GM12878 (cell line): Measurements from ENCODE around the gene KLF6. TPM values are rescaled to one million over a fixed set of nuclear protein-coding genes. Genes with fewer than 3 reads are reported as not detected.

Experiments used
- ATAC-seq: fragments of 200-7000 bp; cut with Tn5 transposase; 3 replicates; pipeline ENCODE4 v1.9.1; 2020; ENCODE audit warnings: mild to moderate bottlenecking, moderate library complexity
- BruUV-seq: library from RNA; stranded (reverse); fragments of 400-500 nt; replicated peaks from 2 replicates; lab custom pipeline; 2021; lab: Mats Ljungman, UMichigan
- CTCF ChIA-PET: fragments of 300-600 bp; sonication (Branson Sonifier 250); formaldehyde crosslinking; extraction: SDS; loops from one replicate; lab custom pipeline; 2021; ENCODE audit warnings: inconsistent platforms; lab: Yijun Ruan, JAX
- POLR2A ChIA-PET: fragments of 350-600 bp; formaldehyde crosslinking; extraction: SDS; loops from one replicate; lab custom pipeline; 2021; ENCODE audit warnings: inconsistent platforms; lab: Charles Lee
- RAD21 ChIA-PET: fragments of 300-600 bp; sonication (Branson Sonifier 250); formaldehyde crosslinking; loops from one replicate; lab custom pipeline; 2023; ENCODE audit warnings: antibody characterized with exemption; ENCODE audit not compliant: unreplicated experiment; lab: Charles Lee
- SMC1A ChIA-PET: fragments of 300-600 bp; sonication (Branson Sonifier 250); formaldehyde crosslinking; loops from one replicate; lab custom pipeline; 2023; ENCODE audit not compliant: unreplicated experiment, uncharacterized antibody; lab: Charles Lee
- DNase-seq: peaks from one replicate; pipeline ENCODE4 v3.0.0-alpha.2; 2011; ENCODE audit warnings: low read depth, low spot score
- FAIRE-seq: peaks from 3 replicates; lab custom pipeline; 2011; peaks lifted over from hg19 to GRCh38; lab: Jason Lieb, UNC
- H2AFZ ChIP-seq: 2 replicates; pipeline ENCODE4 v1.6.0; 2011; ENCODE audit warnings: low read depth, low read length, control low read depth; ENCODE audit not compliant: control insufficient read depth
- H3K27ac ChIP-seq: 2 replicates; pipeline ENCODE4 v1.5.1; 2011; ENCODE audit warnings: control low read depth; ENCODE audit not compliant: control insufficient read depth, insufficient read depth
- H3K27me3 ChIP-seq, 2 experiments: replicated peaks in 1 of 2; 2 replicates each; pipeline versions ENCODE4 v1.6.0 to v1.6.1; 2011; ENCODE audit warnings: low read length in 1 of 2; ENCODE audit not compliant: control insufficient read depth in 2 of 2, insufficient read depth in 2 of 2
- H3K36me3 ChIP-seq, 2 experiments: 2 replicates each; pipeline ENCODE4 v1.5.1; 2011; ENCODE audit warnings: low read length in 1 of 2; ENCODE audit not compliant: control insufficient read depth in 2 of 2, insufficient read depth in 2 of 2
- H3K4me1 ChIP-seq: 2 replicates; pipeline ENCODE4 v1.6.1; 2011; ENCODE audit warnings: mild to moderate bottlenecking, low read length, moderate library complexity, mixed read lengths; ENCODE audit not compliant: control insufficient read depth, insufficient read depth
- H3K4me2 ChIP-seq: 2 replicates; pipeline ENCODE4 v1.6.0; 2011; ENCODE audit warnings: control low read depth; ENCODE audit not compliant: control insufficient read depth, insufficient read depth
- H3K4me3 ChIP-seq: fragments of 200-600 bp; sonication (generic); 2 replicates; pipeline ENCODE4 v1.5.1; 2016
- H3K79me2 ChIP-seq: 2 replicates; pipeline ENCODE4 v1.6.0; 2011; ENCODE audit warnings: low read length; ENCODE audit not compliant: control insufficient read depth, insufficient read depth
- H3K9ac ChIP-seq: 2 replicates; pipeline ENCODE4 v1.8.0; 2011; ENCODE audit warnings: low read length, control low read depth, mixed read lengths; ENCODE audit not compliant: control insufficient read depth, insufficient read depth
- H3K9me3 ChIP-seq: replicated peaks from 3 replicates; pipeline ENCODE4 v1.5.1; 2011; ENCODE audit warnings: mild to moderate bottlenecking, low read length; ENCODE audit not compliant: control insufficient read depth, insufficient read depth
- H4K20me1 ChIP-seq: 2 replicates; pipeline ENCODE4 v1.6.0; 2011; ENCODE audit not compliant: control insufficient read depth, insufficient read depth
- CBFB ChIP-seq: IDR thresholded peaks from 2 replicates; pipeline ENCODE4 v1.6.1; 2016; ENCODE audit warnings: antibody characterized with exemption, low read depth
- CHD1 ChIP-seq: IDR thresholded peaks from 2 replicates; pipeline ENCODE4 v1.6.1; 2012; ENCODE audit warnings: low read depth, low read length, improper control_type of control experiment
- EP300 ChIP-seq, 2 experiments: fragments of 150-350 bp in 1 of 2; IDR thresholded peaks; 2 replicates each; pipeline ENCODE4 v1.6.1; 2011 to 2012; ENCODE audit warnings: low read depth in 2 of 2, low read length in 2 of 2, borderline replicate concordance in 1 of 2, improper control_type of control experiment in 1 of 2, inconsistent platforms in 1 of 2; ENCODE audit not compliant: control insufficient read depth in 1 of 2
- IKZF2 ChIP-seq, 2 experiments: fragments of 450-650 bp; IDR thresholded peaks; 2 replicates each; pipeline ENCODE4 v1.6.1; 2017; ENCODE audit warnings: mild to moderate bottlenecking in 2 of 2, moderate library complexity in 2 of 2
- LARP7 ChIP-seq: fragments of 450-650 bp; IDR thresholded peaks from 2 replicates; pipeline ENCODE4 v1.6.1; 2017; ENCODE audit warnings: mild to moderate bottlenecking
- MXI1 ChIP-seq: fragments of 150-350 bp; IDR thresholded peaks from 2 replicates; pipeline ENCODE4 v1.6.1; 2011; ENCODE audit warnings: low read depth, mild to moderate bottlenecking, inconsistent platforms, low read length, improper control_type of control experiment
- POLR2AphosphoS5 ChIP-seq: IDR thresholded peaks from 2 replicates; pipeline ENCODE4 v1.6.1; 2011; ENCODE audit warnings: mild to moderate bottlenecking, low read length, inconsistent platforms
- SMARCA5 ChIP-seq: fragments of 450-650 bp; IDR thresholded peaks from 2 replicates; pipeline ENCODE4 v1.6.1; 2017; ENCODE audit warnings: mild to moderate bottlenecking
- TBL1XR1 ChIP-seq: IDR thresholded peaks from 2 replicates; pipeline ENCODE4 v1.6.1; 2012; ENCODE audit warnings: low read depth, low read length, improper control_type of control experiment
- WGBS: methylation state at CpG from one replicate; pipeline ENCODE4 v1.1.6; 2016; ENCODE audit warnings: low lambda C conversion rate; ENCODE audit not compliant: insufficient replicate concordance, insufficient coverage; ENCODE audit errors: missing lambda C conversion rate; 5-methylcytosine and 5-hydroxymethylcytosine counted together
- in situ Hi-C: fragments of 300-500 bp; cut with MboI; formaldehyde crosslinking; loops from 9 replicates; pipeline ENCODE4 v1.14.3; 2018; ENCODE audit warnings: mixed read lengths
- intact Hi-C: fragments of 100-400 bp; cut with micrococcal nuclease; formaldehyde crosslinking; loops from one replicate; pipeline ENCODE4 v1.14.2; 2022; ENCODE audit not compliant: unreplicated experiment
- polyA plus RNA-seq, 11 experiments: library from polyadenylated mRNA; depleted of rRNA in 4 of 11; unstranded in 6 of 11; stranded (reverse) in 5 of 11; fragments of >200 nt; fragmentation: Nextera tagmentation in 4 of 11; fragmentation: Illumina TruSeq in 1 of 11; extraction: Ambion mirVana in 4 of 11; extraction: Trizol in 1 of 11; gene quantifications; 1 replicate in 1 of 11; 2 replicates in 10 of 11; pipeline versions ENCODE4 v1.2.1 to v1.2.3, GENCODE V29; 2011 to 2016; ENCODE audit warnings: inconsistent platforms in 2 of 11, missing spikeins in 2 of 11, low read depth in 1 of 11
- total RNA-seq, 4 experiments: library from RNA; depleted of rRNA in 3 of 4; stranded (reverse); fragments of >200 nt in 3 of 4; fragmentation: Illumina TruSeq in 1 of 4; extraction: Trizol in 1 of 4; gene quantifications; 2 replicates each; pipeline versions ENCODE4 v1.2.1 to v1.2.3, GENCODE V29; 2013 to 2021
- TF ChIP-seq, protein P1 (sequence below), 3 experiments: IDR thresholded peaks in 2 of 3; conservative IDR thresholded peaks in 1 of 3; 2 replicates each; pipeline ENCODE4 v1.5.1; 2011; ENCODE audit warnings: low read depth in 3 of 3, low read length in 3 of 3, mild to moderate bottlenecking in 3 of 3, control low read depth in 2 of 3, moderate library complexity in 2 of 3, inconsistent platforms in 1 of 3, mixed read lengths in 1 of 3; ENCODE audit not compliant: control insufficient read depth in 2 of 3, insufficient read depth in 1 of 3; ENCODE audit errors: extremely low read depth in 1 of 3
- TF ChIP-seq, protein P2 (sequence below): IDR thresholded peaks from 2 replicates; pipeline ENCODE4 v1.6.1; 2012; ENCODE audit warnings: low read depth, low read length, improper control_type of control experiment
- TF ChIP-seq, protein P3 (sequence below): IDR thresholded peaks from 2 replicates; pipeline ENCODE4 v1.6.1; 2012; ENCODE audit warnings: low read length, inconsistent platforms

KLF6 gene
- total and polyA plus RNA-seq, 10 of the 15 experiments (the other 5 are each of a cell fraction or from before 2014, with no cell fraction given): 7.4 to 54.1 (median 23.5) TPM

DNA sequence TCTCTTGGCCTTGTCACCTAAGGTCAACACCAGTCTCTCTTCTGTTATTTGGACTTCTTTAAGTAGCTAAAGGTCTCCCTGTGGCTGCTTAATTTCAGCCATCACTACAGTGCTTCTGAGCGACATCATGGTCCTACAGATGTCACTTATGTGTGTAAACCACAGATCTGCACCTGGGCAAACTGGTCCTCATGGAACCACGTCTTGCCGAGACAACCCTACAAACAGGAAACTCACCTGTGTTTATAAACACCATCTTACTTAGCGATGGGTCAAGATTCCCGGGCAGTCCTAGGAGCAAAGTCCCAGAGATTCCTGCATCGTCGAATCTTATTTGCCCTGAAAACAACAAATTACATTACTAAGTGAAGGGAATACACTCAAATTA is 27.8 kb downstream of the KLF6 start:
- Histone ChIP-seq H2AFZ (no peak overlapping the region; the same call in 1 of the 2 replicates), H3K4me3 (no peak overlapping the region), H3K27ac (peak overlapping the region; percentile 42), H3K4me2 (peak overlapping the region; percentile 33; the same call in 1 of the 2 replicates), H3K79me2 (no peaks in the 10 kb centered on the region), H3K9ac (peak overlapping the region; percentile 16; the same call in 1 of the 2 replicates), H3K4me1 (peaks cover 35% of the 10 kb centered on the region), H4K20me1 (no peaks in the 10 kb centered on the region), H3K36me3 (no peaks in the 10 kb centered on the region), H3K9me3 (peaks cover 4% of the 10 kb centered on the region; the same call in 2 of the 3 replicates), H3K27me3 (no peaks in the 10 kb centered on the region)
- ATAC-seq: peak; percentile 15
- FAIRE-seq: no peak
- TF ChIP-seq SMARCA5 (no peak), TBL1XR1 (no peak), MXI1 (no peak), CBFB (0 out of 2 replicates have a peak, but pooled peaks have one; percentile 4), POLR2AphosphoS5 (no peak), IKZF2 (IDR thresholded peaks at IDR 0.05) (peak in 1 of 2 experiments; percentile 27; a peak in 1 of 4 replicates), LARP7 (0 out of 2 replicates have a peak, but pooled peaks have one; percentile 15), EP300 (IDR thresholded peaks at IDR 0.05; ENCODE audit: borderline replicate concordance in 1 of 2, control insufficient read depth in 1 of 2, low read depth in 2 of 2, low read length in 2 of 2) (no peak), CHD1 (no peak)
- TF ChIP-seq, protein P1, sequence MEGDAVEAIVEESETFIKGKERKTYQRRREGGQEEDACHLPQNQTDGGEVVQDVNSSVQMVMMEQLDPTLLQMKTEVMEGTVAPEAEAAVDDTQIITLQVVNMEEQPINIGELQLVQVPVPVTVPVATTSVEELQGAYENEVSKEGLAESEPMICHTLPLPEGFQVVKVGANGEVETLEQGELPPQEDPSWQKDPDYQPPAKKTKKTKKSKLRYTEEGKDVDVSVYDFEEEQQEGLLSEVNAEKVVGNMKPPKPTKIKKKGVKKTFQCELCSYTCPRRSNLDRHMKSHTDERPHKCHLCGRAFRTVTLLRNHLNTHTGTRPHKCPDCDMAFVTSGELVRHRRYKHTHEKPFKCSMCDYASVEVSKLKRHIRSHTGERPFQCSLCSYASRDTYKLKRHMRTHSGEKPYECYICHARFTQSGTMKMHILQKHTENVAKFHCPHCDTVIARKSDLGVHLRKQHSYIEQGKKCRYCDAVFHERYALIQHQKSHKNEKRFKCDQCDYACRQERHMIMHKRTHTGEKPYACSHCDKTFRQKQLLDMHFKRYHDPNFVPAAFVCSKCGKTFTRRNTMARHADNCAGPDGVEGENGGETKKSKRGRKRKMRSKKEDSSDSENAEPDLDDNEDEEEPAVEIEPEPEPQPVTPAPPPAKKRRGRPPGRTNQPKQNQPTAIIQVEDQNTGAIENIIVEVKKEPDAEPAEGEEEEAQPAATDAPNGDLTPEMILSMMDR (IDR thresholded peaks at IDR 0.05 in 2 of 3, conservative IDR thresholded peaks at IDR 0.05 in 1 of 3; ENCODE audit: control insufficient read depth in 2 of 3, extremely low read depth in 1 of 3, insufficient read depth in 1 of 3, low read depth in 3 of 3, low read length in 3 of 3): no peak
- TF ChIP-seq, protein P2, sequence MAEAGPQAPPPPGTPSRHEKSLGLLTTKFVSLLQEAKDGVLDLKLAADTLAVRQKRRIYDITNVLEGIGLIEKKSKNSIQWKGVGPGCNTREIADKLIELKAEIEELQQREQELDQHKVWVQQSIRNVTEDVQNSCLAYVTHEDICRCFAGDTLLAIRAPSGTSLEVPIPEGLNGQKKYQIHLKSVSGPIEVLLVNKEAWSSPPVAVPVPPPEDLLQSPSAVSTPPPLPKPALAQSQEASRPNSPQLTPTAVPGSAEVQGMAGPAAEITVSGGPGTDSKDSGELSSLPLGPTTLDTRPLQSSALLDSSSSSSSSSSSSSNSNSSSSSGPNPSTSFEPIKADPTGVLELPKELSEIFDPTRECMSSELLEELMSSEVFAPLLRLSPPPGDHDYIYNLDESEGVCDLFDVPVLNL: no peak
- TF ChIP-seq, protein P3, sequence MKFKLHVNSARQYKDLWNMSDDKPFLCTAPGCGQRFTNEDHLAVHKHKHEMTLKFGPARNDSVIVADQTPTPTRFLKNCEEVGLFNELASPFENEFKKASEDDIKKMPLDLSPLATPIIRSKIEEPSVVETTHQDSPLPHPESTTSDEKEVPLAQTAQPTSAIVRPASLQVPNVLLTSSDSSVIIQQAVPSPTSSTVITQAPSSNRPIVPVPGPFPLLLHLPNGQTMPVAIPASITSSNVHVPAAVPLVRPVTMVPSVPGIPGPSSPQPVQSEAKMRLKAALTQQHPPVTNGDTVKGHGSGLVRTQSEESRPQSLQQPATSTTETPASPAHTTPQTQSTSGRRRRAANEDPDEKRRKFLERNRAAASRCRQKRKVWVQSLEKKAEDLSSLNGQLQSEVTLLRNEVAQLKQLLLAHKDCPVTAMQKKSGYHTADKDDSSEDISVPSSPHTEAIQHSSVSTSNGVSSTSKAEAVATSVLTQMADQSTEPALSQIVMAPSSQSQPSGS: no peak
- 9% methylated on average over 7 of the region's 7 CpGs for WGBS
- BruUV-seq: no TSS peak
- CTCF ChIA-PET: interaction anchor here (0.6 to 2.8 kb wide), 7 partner anchors 8 to 24 kb away, joined by 4 to 12 read pairs (median 5); no protein-coding TSS in a partner anchor
- intact Hi-C loops (no loop called here), in situ Hi-C loops (no loop called here)
- RAD21 ChIA-PET: interaction anchor here (0.6 to 3.0 kb wide), 15 partner anchors 8 to 119 kb away, joined by 3 to 43 read pairs (median 8); partner anchors contain the start of gene KLF6
- POLR2A ChIA-PET: interaction anchor here (1.3 to 4.7 kb wide), 9 partner anchors 8 to 118 kb away, joined by 3 to 27 read pairs (median 7); partner anchors contain the start of gene KLF6
- SMC1A ChIA-PET: interaction anchor here (0.9 to 3.2 kb wide), 17 partner anchors 12 to 280 kb away, joined by 3 to 30 read pairs (median 5); no protein-coding TSS in a partner anchor
- no peak for DNase-seq
